Retinal pigment epithelial cell (primary cell): Measurements from ENCODE around the gene SHE.
A peak's percentile ranks its signal among the peaks of the same experiment; 100 is the strongest.
"Not testable (repeated sequence)": the region's sequence is repeated elsewhere in the genome, so short reads cannot be mapped to it uniquely, and the experiment has no call there.

Experiments
- DNase-seq: peaks from one replicate; pipeline ENCODE4 v3.0.0-alpha.2; 2010; ENCODE audit warnings: low read depth
- H3K4me3 ChIP-seq: 2 replicates; pipeline ENCODE4 v1.5.1; 2011; ENCODE audit warnings: mild to moderate bottlenecking, low read length, control low read depth, moderate library complexity
- CTCF ChIP-seq: conservative IDR thresholded peaks from 2 replicates; pipeline ENCODE4 v1.5.1; 2011; ENCODE audit warnings: low read depth, low read length, control low read depth, inconsistent platforms

SHE gene

GRCh38 chr1:154547105-154547732, 45.0 kb upstream of the SHE start:
- no peak overlapping the region for H3K4me3 ChIP-seq
- no peak for DNase-seq
- TF ChIP-seq CTCF = no peak

- no peak overlapping the region for H3K4me3 ChIP-seq
- TF ChIP-seq CTCF = peak; percentile 88
- no peak for DNase-seq
Measured at GRCh38 chr1:154546264-154547063, 44.3 kb upstream of the SHE start.

- TF ChIP-seq CTCF = no peak
- no peak overlapping the region for H3K4me3 ChIP-seq
- DNase-seq = no peak
Measured at GRCh38 chr1:154541231-154541630, 39.0 kb upstream of the SHE start.

GRCh38 chr1:154539486-154540483, 37.6 kb upstream of the SHE start:
- TF ChIP-seq CTCF = no peak

GRCh38 chr1:154536570-154536969, 34.4 kb upstream of the SHE start:
- no peak for TF ChIP-seq CTCF
- no peak overlapping the region for H3K4me3 ChIP-seq
- DNase-seq = no peak

More at GRCh38 chr1:154539486-154540483, 37.6 kb upstream of the SHE start:
- H3K4me3 ChIP-seq = no peak overlapping the region
- no peak for DNase-seq

- TF ChIP-seq CTCF = peak; percentile 64
- DNase-seq = no peak
- H3K4me3 ChIP-seq = no peak overlapping the region
Measured at GRCh38 chr1:154533952-154534844, 32.0 kb upstream of the SHE start.

- not testable (repeated sequence) for H3K4me3 ChIP-seq, DNase-seq
Measured at GRCh38 chr1:154531950-154532349, 29.7 kb upstream of the SHE start.
